Myocyte (in vitro differentiated cells): ENCODE data around the gene CEP128. TPM values are rescaled to one million over a fixed set of nuclear protein-coding genes. Genes with fewer than 3 reads are reported as not detected.

Experiments
- DNase-seq: peaks from one replicate; pipeline ENCODE4 v3.0.0-alpha.2; 2012; ENCODE audit warnings: low read depth
- total RNA-seq: library from RNA; depleted of rRNA; stranded (reverse); fragments of >200 nt; gene quantifications from 2 replicates; pipeline ENCODE4 v1.2.3, GENCODE V29; 2014

Gene CEP128
- total RNA-seq, 1 donor from 2014 or later = 2.4 TPM

GRCh38 chr14:80564051-80564450 lies 377.5 kb downstream of the CEP128 start:
- no peak for DNase-seq

- DNase-seq = no peak
Observed at GRCh38 chr14:80560800-80561657, 380.5 kb downstream of the CEP128 start.

- no peak for DNase-seq
Observed at GRCh38 chr14:80554139-80554538, 387.4 kb downstream of the CEP128 start.

- no peak for DNase-seq
Observed at GRCh38 chr14:80549141-80549540, 392.4 kb downstream of the CEP128 start.

- DNase-seq = no peak
Observed at GRCh38 chr14:80545935-80546854, 395.3 kb downstream of the CEP128 start.

GRCh38 chr14:80544366-80544765 lies 397.2 kb downstream of the CEP128 start:
- no peak for DNase-seq

- DNase-seq = no peak
Observed at GRCh38 chr14:80543211-80543610, 398.3 kb downstream of the CEP128 start.

- DNase-seq = no peak
Observed at GRCh38 chr14:80538633-80539375, 402.7 kb downstream of the CEP128 start.

- no peak for DNase-seq
Observed at GRCh38 chr14:80537626-80538025, 403.9 kb downstream of the CEP128 start.

GRCh38 chr14:80536456-80536855 lies 405.1 kb downstream of the CEP128 start:
- DNase-seq = peak; percentile 8

GRCh38 chr14:80535171-80535570 lies 406.4 kb downstream of the CEP128 start:
- DNase-seq = no peak

GRCh38 chr14:80523518-80524117 lies 417.9 kb downstream of the CEP128 start:
- DNase-seq = no peak

- peak; percentile 43 for DNase-seq
Observed at GRCh38 chr14:80522936-80523335, 418.6 kb downstream of the CEP128 start.

- DNase-seq = no peak
Observed at GRCh38 chr14:80522411-80522810, 419.1 kb downstream of the CEP128 start.

GRCh38 chr14:80521456-80521855 lies 420.1 kb downstream of the CEP128 start:
- no peak for DNase-seq

GRCh38 chr14:80519002-80519401 lies 422.5 kb downstream of the CEP128 start:
- no peak for DNase-seq

- DNase-seq = no peak
Observed at GRCh38 chr14:80518173-80518572, 423.4 kb downstream of the CEP128 start.

GRCh38 chr14:80507292-80507869 lies 434.2 kb downstream of the CEP128 start:
- DNase-seq = no peak

GRCh38 chr14:80504781-80505180 lies 436.8 kb downstream of the CEP128 start:
- DNase-seq = no peak

- DNase-seq = no peak
Observed at GRCh38 chr14:80498533-80498932, 443.0 kb downstream of the CEP128 start.

GRCh38 chr14:80496090-80496489 lies 445.4 kb downstream of the CEP128 start:
- DNase-seq = no peak
